Stomach (tissue), 9 donors: ENCODE measurements around the gene RIC1. TPM values are rescaled to one million over a fixed set of nuclear protein-coding genes. Genes with fewer than 3 reads are reported as not detected.

ENCODE experiments used
- DNase-seq, 2 donors: peaks; one replicate each; pipeline versions ENCODE4 v3.0.0 to v3.0.0-alpha.2; 2013 to 2019
- H3K27ac ChIP-seq, 5 donors: fragments of 200-600 bp in 4 of 5; sonication (generic) in 4 of 5; one replicate each; pipeline ENCODE4 v1.5.1; 2013 to 2019; ENCODE audit warnings: mild to moderate bottlenecking in 1 of 5, moderate library complexity in 1 of 5
- H3K27me3 ChIP-seq, 3 donors: fragments of 200-600 bp; sonication (generic); one replicate each; pipeline ENCODE4 v1.5.1; 2017 to 2019; ENCODE audit warnings: mixed run types in 1 of 3
- H3K36me3 ChIP-seq, 4 donors: fragments of 200-600 bp; sonication (generic); 1 replicate in 3 of 4; 2 replicates in 1 of 4; pipeline ENCODE4 v1.5.1; 2016 to 2019
- H3K4me1 ChIP-seq, 4 donors: fragments of 200-600 bp; sonication (generic); one replicate each; pipeline ENCODE4 v1.5.1; 2016 to 2019
- H3K4me3 ChIP-seq, 4 donors: fragments of 200-600 bp; sonication (generic) in 3 of 4; one replicate each; pipeline ENCODE4 v1.5.1; 2016 to 2019; ENCODE audit warnings: mild to moderate bottlenecking in 1 of 4
- H3K9me3 ChIP-seq, 4 donors: fragments of 200-600 bp; sonication (generic); one replicate each; pipeline ENCODE4 v1.5.1; 2016 to 2019
- CTCF ChIP-seq, 7 experiments: fragments of 450-650 bp in 4 of 7; fragments of 200-600 bp in 3 of 7; sonication (generic) in 3 of 7; IDR thresholded peaks; one replicate each; pipeline ENCODE4 v1.5.1; 2016 to 2019; ENCODE audit warnings: antibody characterized with exemption in 7 of 7, control low read depth in 2 of 7, mild to moderate bottlenecking in 1 of 7
- EP300 ChIP-seq: sonication (generic); formaldehyde crosslinking; IDR thresholded peaks from one replicate; pipeline ENCODE4 v1.6.1; 2017; ENCODE audit warnings: antibody characterized with exemption
- POLR2A ChIP-seq, 4 donors: fragments of 450-650 bp; IDR thresholded peaks; one replicate each; pipeline ENCODE4 v1.6.1; 2016; ENCODE audit warnings: antibody characterized with exemption in 4 of 4, control low read depth in 2 of 4, mild to moderate bottlenecking in 1 of 4, moderate library complexity in 1 of 4
- POLR2AphosphoS5 ChIP-seq, 3 donors: sonication (generic); formaldehyde crosslinking; IDR thresholded peaks; one replicate each; pipeline ENCODE4 v1.6.1; 2016; ENCODE audit warnings: antibody characterized with exemption in 3 of 3
- WGBS, 5 donors: extraction: QIAGEN DNeasy Blood & Tissue Kit in 3 of 5; methylation state at CpG; one replicate each; pipeline versions ENCODE4 v1.1.5 to v1.1.7; 2013 to 2018; 5-methylcytosine and 5-hydroxymethylcytosine counted together
- intact Hi-C: fragments of 100-400 bp; cut with DNase I; formaldehyde crosslinking; loops from one replicate; pipeline ENCODE4 v1.15.1; 2023; ENCODE audit warnings: low total_unique reads
- polyA plus RNA-seq, 3 donors: library from polyadenylated mRNA; stranded (reverse); fragments of 200-250 nt; gene quantifications; one replicate each; pipeline ENCODE4 v1.2.3, GENCODE V29; 2013
- total RNA-seq, 5 donors: library from RNA; depleted of rRNA; stranded (reverse); fragments of >200 nt; gene quantifications; one replicate each; pipeline versions ENCODE4 v1.1.0 to v1.2.3, GENCODE V29; 2014 to 2016
- donor health status: healthy with polysubstance abuse.
- donor health status: Bipolar disorder and iron deficiency.
- donor health status: healthy.

RIC1 gene
- total and polyA plus RNA-seq, 8 donors: 3.2 to 67.9 (median 10.8) TPM

GRCh38 chr9:5815461-5815860 is 186.6 kb downstream of the RIC1 start:
- H3K9me3 ChIP-seq: no peaks in the 10 kb centered on the region
- no peak overlapping the region for H3K4me3 ChIP-seq
- TF ChIP-seq EP300 (no peak), POLR2A (IDR thresholded peaks at IDR 0.05) (no peak), POLR2AphosphoS5 (IDR thresholded peaks at IDR 0.05) (no peak), CTCF (IDR thresholded peaks at IDR 0.05) (no peak)
- DNase-seq: no peak
- intact Hi-C loops: no loop called here
- no peaks in the 10 kb centered on the region for H3K4me1 ChIP-seq
- WGBS, 5 donors: 70 to 84% (median 78%) methylated on average over 1 of the region's 1 CpG
- peaks cover 8 to 67% (median 63%) of the 10 kb centered on the region in 4 donors for H3K36me3 ChIP-seq
- H3K27me3 ChIP-seq: no peaks in the 10 kb centered on the region
- H3K27ac ChIP-seq: no peak overlapping the region

DNA sequence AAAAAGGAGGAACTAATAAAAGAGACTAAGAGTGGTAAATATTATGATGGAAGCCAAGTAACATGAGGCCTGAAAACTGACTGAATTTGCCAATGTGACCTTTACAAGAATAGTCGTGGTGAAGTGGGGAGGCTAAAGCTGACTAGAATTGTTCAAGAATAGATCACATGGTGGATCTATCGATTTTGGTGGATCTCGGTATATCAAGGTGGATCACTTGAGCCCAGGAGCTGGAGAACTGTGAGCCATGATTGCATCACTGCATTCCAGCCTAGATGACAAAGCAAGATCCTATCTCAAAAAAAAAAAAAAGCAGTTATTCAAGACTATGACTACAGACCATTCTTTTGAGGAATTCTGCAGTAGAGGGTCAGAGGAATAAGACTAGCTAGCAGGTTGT is 189.0 kb downstream of the RIC1 start:
- H3K4me1 ChIP-seq: no peaks in the 10 kb centered on the region
- H3K9me3 ChIP-seq: no peaks in the 10 kb centered on the region
- DNase-seq: no peak
- no peak overlapping the region for H3K27ac ChIP-seq
- H3K27me3 ChIP-seq: no peaks in the 10 kb centered on the region
- intact Hi-C loops: no loop called here
- H3K36me3 ChIP-seq: peaks cover 4 to 65% (median 60%) of the 10 kb centered on the region in 4 donors
- no peak overlapping the region for H3K4me3 ChIP-seq
- TF ChIP-seq POLR2A (IDR thresholded peaks at IDR 0.05): no peak
- 89 to 94% (median 93%) methylated on average over 3 of the region's 3 CpGs for WGBS, 5 donors

GRCh38 chr9:5818424-5819142 is 189.7 kb downstream of the RIC1 start:
- no peaks in the 10 kb centered on the region for H3K9me3 ChIP-seq
- 82 to 89% (median 87%) methylated on average over 2 of the region's 2 CpGs for WGBS, 5 donors
- no peak for DNase-seq
- no peaks in the 10 kb centered on the region for H3K27me3 ChIP-seq
- intact Hi-C loops: no loop called here
- no peak overlapping the region for H3K27ac ChIP-seq
- peaks cover 4 to 68% (median 63%) of the 10 kb centered on the region in 4 donors for H3K36me3 ChIP-seq
- no peaks in the 10 kb centered on the region for H3K4me1 ChIP-seq
- no peak for TF ChIP-seq POLR2AphosphoS5 (IDR thresholded peaks at IDR 0.05)
- TF ChIP-seq POLR2A (IDR thresholded peaks at IDR 0.05): no peak
- TF ChIP-seq CTCF (IDR thresholded peaks at IDR 0.05): no peak
- TF ChIP-seq EP300: no peak
- no peak overlapping the region for H3K4me3 ChIP-seq

- Histone ChIP-seq H3K4me1 (no peaks in the 10 kb centered on the region), H3K27ac (no peak overlapping the region), H3K9me3 (no peaks in the 10 kb centered on the region), H3K4me3 (no peak overlapping the region), H3K36me3 (peaks cover 8 to 69% (median 64%) of the 10 kb centered on the region in 4 donors), H3K27me3 (no peaks in the 10 kb centered on the region)
- no peak for TF ChIP-seq CTCF (IDR thresholded peaks at IDR 0.05)
- no peak for TF ChIP-seq POLR2AphosphoS5 (IDR thresholded peaks at IDR 0.05)
- no peak for TF ChIP-seq POLR2A (IDR thresholded peaks at IDR 0.05)
- TF ChIP-seq EP300: no peak
- intact Hi-C loops: no loop called here
- no peak for DNase-seq
- 86 to 90% (median 88%) methylated on average over 6 of the region's 6 CpGs for WGBS, 5 donors
Observed at GRCh38 chr9:5819174-5819573, 190.3 kb downstream of the RIC1 start.

DNA sequence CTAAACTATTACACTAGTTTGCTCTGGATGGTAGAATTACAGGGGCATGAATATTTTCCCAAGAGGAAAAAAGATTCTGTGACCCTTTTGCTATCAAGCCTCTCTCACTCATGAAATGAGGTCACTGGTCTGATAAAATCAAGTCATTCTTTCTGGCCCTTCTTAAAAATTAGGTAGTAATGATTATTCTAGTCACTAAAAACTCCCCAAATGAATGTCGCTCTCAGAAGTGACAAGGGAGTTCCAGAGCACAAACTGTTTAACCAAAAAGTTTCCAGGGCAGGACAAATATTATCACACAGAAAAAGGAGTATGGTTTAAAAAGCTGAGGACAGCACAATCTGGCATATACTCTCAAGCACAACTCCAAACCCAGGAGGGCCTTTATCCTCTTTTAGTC is 191.5 kb downstream of the RIC1 start:
- Histone ChIP-seq H3K9me3 (no peaks in the 10 kb centered on the region), H3K4me3 (no peak overlapping the region), H3K36me3 (peaks cover 8 to 77% (median 71%) of the 10 kb centered on the region in 4 donors), H3K27me3 (no peaks in the 10 kb centered on the region), H3K4me1 (no peaks in the 10 kb centered on the region), H3K27ac (no peak overlapping the region)
- WGBS, 5 donors: 85 to 91% (median 88%) methylated on average over 1 of the region's 1 CpG
- intact Hi-C loops: no loop called here
- DNase-seq: no peak
- TF ChIP-seq EP300 (no peak), POLR2AphosphoS5 (IDR thresholded peaks at IDR 0.05) (no peak), POLR2A (IDR thresholded peaks at IDR 0.05) (no peak), CTCF (IDR thresholded peaks at IDR 0.05) (no peak)
